HG03280 (cell line): Measurements from ENCODE around the gene FBXO30.
A peak's percentile ranks its signal among the peaks of the same experiment; 100 is the strongest.

Source experiments
- ATAC-seq: cut with Tn5 transposase; IDR thresholded peaks from one replicate; pipeline ENCODE4 v1.9.1; 2021; ENCODE audit warnings: mild to moderate bottlenecking, moderate library complexity; ENCODE audit not compliant: unreplicated experiment

Gene FBXO30, protein sequence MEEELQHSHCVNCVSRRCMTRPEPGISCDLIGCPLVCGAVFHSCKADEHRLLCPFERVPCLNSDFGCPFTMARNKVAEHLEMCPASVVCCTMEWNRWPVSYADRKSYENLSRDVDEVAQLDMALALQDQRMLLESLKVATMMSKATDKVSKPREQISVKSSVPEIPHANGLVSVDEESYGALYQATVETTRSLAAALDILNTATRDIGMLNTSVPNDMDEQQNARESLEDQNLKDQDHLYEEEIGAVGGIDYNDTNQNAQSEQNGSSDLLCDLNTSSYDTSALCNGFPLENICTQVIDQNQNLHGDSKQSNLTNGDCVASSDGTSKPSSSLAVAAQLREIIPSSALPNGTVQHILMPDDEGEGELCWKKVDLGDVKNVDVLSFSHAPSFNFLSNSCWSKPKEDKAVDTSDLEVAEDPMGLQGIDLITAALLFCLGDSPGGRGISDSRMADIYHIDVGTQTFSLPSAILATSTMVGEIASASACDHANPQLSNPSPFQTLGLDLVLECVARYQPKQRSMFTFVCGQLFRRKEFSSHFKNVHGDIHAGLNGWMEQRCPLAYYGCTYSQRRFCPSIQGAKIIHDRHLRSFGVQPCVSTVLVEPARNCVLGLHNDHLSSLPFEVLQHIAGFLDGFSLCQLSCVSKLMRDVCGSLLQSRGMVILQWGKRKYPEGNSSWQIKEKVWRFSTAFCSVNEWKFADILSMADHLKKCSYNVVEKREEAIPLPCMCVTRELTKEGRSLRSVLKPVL

DNA sequence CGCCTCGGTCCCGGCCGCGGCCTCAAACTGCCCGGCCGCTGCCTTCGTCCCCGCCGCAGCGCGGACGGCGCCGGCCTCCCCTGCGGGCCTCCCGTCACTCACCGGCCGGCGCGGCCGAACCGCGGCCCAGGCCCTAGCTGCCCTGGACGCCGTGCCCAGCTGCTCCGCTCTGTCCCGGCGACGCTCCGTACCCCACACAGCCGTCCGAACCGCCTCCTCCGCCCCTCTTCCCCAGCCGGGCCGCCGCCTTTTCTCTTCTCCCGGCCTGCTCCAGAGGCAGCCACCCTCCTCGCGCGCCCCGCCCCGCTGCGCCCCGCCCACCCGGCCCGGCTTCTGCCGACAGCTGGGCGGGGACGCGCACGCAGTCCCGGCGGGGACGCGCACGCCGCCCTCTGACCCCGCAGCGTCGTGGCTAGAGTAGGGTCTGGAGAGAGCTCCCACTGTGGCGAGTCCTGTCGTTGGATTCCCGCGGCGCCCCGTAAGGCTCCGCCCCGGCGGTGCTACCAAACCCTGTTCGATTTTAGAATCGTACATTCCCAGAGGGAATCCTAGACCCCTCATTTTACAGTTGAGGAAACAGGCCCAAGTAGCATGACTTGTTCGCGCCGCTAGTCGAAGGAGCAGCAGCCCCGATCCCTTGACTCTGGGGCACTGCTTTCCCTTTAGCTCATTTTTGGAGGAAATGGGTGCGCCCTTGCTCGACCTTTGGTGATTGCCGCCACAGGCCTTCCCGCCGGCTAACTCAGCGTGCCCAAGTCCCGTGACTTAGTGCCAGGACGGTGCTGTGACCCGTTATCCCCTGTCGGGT is at the start of gene FBXO30:
Gene FBXO30, minus strand, starts transcription at position 295 of the 808 bp plus-strand sequence. CDS start 8,390 bp downstream, outside the sequence.
- ATAC-seq = peak; percentile 81

DNA sequence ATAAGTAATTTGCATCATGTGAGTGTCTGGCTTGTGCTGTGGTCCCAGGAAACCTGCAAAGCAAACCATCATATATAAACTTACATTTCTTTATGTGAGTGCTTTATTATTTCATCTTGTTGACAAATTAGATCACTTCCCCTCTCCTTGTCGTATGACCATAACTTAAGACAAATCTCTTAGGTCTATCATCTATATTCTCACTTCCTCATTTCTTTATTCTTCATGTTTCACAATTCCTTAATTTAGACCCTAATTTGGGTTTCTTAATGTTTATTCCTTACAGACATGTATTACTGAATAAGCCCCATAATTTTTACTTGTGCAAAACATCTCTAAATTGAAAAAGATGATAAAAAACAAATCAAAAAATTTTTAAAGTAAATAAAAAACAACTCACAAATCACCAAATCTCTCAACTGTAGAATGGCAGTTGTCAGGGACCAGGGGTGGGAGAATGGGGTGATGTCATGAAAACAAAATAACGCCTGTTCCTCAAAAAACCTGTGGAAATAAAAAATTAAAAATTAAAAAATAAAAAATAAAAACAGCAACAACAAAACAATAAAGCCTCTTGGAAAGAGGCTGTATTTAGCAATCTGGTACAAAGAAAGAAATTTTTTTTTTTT is 49.5 kb upstream of the FBXO30 start:
- peak; percentile 38 for ATAC-seq

DNA sequence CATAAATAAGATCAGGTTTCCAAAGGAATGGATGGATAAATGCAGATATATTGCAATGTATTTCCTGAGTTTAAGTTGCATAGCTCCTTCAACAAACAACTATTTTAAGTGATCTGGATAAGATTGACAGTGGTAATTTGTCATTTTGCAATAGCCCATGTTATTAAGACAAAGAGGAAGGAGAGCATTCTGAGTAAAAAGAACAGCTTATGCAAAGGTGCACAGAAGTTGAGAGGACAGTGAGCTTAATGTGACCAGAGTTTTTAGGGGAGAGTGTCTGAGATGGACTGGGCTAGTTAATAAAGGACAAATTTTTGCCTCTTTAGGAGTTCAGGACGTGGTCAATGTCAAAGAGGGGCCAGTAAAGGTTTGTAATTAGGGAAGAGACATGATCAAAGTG is 48.8 kb upstream of the FBXO30 start:
- no peak for ATAC-seq

DNA sequence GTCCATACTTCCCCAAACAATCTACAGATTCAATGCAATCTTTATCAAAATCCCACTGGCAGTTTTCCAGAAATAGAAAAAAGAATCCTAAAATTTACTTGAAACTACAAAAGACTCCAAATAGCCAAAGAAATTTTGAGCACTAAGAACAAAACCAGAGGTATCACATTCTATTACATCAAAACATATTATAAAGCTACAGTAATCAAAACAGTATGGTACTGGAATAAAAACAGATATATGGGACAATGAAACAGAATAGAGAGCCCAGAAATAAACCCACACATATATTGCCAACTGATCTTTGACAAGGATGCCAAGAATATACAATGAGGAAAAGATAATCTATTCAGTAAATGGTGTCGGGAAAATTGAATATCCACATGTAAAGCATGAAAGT is 46.0 kb upstream of the FBXO30 start:
- no peak for ATAC-seq

DNA sequence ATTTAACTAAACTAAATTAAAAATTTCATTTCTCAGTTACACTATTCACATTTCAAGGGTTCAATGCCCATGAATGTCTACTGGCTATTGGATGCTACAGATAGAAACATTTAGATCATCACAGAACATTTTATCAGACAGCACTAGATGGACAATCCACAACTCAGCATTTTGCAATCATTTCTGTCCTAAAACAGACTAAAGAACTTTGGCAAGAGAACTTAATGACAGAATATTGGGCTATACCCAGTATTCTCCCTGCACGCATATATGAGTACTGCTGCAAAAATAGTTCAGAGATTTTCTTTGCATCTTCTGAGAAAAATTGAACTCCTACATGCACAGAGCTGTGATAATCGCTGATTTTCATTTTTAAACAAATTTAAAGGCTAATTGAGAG is 36.1 kb upstream of the FBXO30 start:
- ATAC-seq = no peak

DNA sequence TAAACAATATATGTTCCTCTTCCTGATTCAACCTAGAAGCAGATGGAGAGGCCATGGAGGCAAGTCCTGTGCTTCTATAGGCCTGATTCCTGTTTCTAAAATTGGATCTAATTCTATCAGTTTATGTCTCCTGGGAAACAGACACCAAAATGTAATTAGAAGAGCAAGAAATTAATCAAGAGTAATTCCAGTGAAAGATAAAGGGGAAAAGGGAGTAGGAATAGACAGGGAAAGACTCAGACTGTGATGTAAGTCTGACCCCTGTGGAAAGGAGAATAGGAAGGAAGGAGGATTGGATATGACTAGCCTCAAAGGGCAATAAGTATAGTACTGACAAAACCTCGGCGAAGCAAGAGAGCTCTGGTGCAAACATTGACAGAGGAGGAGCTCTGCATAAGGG is 33.9 kb upstream of the FBXO30 start:
- ATAC-seq = no peak

DNA sequence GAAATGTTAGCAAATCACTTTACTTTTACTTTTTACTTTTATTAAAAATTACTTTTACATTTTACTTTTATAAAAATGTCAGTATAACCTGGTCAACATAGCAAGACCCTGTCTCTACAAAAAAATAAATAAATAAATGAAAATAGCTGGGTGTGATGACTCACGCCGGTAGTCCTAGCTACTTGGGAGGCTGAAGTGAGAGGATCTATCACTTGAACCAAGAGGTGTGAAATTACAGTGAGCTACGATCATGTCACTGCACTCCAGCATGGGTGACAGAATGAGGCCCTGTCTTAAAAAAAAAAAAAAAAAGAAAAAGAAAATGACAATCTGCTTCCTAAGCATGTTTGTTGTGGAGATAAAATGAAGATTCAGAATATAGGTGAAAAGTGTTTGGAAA is 31.0 kb upstream of the FBXO30 start:
- ATAC-seq = no peak

DNA sequence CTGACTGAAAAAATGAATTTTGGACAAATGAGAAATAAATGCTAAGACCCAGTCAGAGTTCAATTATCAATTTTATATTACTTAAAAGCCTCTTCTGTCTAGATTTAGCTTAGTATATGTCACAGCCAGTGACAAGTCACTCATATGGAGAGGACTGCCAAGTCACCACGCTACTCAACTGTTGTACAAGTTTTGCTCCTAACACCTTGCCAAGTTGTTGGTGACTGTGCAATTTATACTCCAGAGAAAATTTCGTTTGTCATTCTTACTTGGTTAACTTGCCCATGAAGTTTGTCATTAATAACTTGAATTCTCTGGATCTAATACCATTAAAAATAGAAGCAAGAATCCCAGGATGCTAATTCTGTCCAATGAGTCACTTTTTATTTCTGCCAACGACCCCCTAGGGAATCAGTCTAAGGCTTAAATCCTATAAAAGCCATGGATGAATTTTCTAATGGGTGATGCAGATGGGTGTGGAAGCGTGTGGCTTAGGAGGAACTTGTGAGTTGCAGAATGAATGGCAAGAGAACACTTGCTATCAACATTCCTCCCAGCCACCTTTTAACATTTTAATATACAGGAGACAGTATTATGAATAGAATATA is 30.4 kb upstream of the FBXO30 start:
- no peak for ATAC-seq

DNA sequence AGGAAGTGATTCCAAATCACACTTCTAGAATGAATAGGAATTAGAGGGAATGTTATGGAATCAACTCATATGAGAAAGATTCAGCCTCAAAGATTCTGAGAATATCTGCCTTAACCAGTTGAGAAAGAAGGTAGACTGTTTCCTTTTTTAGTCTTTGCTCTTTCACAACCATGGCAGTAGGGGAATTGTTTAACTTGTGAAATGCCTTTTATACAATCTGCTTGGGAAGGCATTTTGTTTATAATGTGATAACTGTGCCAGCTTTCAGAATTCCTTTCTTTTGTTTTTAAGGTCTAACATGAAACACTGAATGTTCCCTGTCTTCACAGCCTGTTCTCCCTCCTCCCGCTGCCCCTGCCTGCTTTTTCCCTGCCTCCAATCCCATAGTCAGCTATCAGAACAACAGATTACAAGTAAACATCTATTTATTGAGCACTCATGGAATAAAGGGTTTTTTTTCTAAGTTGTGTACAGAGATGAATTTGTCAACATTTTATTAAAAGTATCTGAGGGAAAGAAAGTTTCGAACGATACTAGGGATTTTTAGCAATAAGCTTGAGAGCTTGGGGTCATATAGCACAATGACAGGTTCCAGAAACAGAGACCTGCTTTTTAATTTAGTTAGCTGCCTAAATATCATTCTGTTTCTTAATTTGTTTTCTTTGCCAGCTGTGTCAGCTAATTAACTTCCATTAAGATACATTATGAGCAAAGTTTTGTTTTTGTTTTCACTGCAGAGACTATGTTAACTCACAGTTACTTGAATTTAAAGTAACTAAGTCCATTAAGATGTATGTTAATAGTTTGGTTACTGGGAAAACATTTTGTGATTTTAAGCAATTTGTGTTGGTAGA is 28.3 kb upstream of the FBXO30 start:
- ATAC-seq = no peak

DNA sequence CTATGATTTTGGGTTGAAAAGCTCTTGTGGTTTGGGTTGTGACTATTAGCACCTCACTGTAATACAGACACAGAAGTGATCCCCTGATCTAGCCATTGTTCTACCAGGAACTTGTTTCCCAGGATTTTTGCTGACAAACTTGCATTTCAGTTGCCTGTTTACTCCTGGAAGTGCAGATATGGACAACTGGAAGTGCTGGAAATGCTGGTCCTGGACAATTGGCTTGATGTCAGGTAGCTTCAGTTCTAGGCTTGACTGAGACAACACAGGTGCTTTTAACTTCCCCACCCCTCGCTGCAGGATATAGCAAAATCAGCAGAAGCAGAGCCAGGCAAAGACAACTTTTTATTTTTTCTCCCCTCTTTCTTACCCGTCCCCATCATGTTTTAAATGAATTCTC is 27.1 kb upstream of the FBXO30 start:
- no peak for ATAC-seq

DNA sequence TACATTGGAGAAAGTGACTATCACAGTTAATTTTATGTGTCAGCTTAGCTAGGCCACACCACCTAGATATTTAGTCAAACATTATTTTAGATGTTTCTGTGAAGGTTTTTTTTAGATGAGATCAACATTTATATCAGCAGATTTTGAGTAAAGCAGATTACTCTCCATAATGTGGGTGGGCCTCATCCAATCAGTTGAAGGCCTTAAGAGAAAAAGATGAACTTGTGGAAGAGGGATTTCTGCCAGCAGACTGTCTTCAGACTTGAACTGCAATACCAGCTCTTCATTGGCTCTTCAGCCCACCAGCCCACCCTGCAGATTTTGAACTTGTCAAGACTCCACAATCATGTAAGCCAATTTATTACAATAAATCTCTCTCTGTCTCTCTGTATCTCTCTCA is 25.1 kb upstream of the FBXO30 start:
- no peak for ATAC-seq

DNA sequence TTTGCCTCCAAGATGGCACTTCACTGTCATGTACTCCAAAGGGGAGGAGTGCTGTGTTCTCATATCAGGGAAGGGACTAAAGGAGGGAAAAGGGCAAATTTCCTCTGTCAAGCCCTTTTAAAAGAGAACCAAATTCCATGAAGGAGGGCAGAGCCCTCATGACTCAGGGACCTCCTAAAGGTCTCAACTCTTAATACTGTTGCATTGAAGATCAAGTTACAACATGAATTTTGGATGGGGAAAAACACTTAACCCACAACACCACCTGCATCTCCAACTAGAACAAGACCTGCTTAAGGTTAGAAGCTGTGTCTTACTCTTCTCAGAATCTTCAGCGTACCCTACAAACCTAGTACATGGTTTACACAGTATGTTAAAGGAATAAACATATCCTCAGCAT is 23.7 kb upstream of the FBXO30 start:
- ATAC-seq = no peak

DNA sequence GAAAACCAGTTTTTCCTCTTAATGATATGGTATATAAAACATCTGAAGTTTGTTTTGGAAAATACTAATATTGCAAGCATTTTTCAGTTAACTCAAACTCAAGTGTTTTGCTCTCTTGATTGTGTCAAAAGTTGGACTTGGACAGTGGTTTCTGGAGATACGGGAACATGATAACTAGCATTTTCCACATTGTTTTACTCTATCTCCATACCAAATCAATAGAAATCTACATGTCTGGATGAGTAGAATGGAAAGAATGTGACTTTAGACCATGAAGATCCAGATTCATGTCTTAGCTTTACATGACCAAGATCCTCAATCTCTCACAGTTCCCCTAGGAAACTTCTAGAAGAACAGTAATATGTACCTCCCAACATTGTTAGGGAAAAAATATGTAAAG is 22.2 kb upstream of the FBXO30 start:
- no peak for ATAC-seq

DNA sequence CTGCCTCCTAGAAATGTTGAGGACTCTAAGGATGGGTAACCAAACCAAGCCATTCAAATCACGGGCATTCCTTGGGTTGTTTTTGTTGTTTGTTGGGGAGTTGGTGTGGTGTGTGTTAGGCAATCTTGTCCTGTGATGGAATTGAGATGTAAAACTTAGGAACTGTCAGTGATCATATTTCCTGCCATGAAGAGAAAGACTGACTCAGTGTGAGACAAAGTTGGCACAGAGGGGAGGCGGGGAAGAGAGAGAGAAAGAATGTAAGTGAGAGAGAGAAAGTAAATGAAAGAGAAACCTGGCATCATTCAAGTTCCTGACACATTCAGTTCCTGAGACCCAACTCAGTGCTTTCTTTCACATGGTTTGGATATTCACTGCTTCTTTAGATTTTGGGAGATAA is 21.6 kb upstream of the FBXO30 start:
- ATAC-seq = no peak

DNA sequence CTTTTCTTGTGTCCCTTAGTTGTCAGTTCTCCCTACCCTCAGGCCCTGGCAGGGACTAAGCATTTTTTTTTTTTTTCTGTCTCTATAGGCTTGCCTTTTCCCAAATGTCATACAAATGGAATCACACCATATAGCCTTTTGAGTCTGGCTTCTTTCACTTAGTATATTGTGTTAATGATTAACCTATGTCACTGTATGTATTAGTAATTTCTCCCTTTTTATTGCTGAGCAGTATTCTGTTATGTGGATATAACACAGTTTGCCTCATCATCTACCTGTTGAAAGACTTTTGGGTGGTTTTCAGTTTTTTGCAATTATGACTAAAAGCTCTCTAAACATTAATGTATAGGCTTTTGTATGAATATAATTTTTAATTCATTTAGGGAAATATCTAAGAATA is 16.0 kb upstream of the FBXO30 start:
- no peak for ATAC-seq

DNA sequence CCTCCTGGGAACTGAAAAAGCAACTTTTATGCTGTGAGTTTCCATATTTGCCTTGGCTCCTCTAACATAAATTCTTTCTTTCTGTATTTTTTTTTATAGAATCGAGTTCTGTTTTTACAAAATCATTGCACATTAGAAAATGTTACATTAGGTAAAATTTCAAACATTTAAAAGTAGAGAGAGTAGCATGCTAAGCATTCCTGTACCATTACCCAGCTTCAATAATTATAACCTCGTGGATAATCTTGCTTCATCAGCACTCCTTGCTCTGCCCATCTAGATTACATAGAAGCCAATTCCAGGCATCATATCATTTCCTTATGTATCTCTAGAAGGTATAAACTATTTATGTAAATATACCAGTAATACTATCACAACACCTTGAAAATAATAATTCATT is 15.4 kb upstream of the FBXO30 start:
- no peak for ATAC-seq

DNA sequence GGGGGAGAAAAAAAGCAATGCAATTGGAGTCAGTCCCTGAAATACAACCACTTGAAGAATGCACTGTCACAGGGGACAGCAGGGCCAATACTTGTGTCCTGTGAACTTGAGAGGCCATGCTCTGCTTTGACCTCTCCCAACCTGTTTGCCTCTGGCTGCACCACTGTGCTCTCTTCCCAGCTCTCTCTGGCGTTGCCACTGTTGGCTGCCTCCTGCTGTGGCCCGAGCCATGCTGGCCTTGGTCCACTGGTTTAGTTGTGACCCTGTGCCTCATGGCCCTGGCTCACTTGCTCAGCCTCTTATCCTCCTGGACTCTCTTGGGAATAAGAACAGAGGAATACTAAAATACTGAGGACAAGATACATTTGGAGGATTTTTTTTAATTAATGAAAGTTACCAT is 14.5 kb upstream of the FBXO30 start:
- no peak for ATAC-seq

DNA sequence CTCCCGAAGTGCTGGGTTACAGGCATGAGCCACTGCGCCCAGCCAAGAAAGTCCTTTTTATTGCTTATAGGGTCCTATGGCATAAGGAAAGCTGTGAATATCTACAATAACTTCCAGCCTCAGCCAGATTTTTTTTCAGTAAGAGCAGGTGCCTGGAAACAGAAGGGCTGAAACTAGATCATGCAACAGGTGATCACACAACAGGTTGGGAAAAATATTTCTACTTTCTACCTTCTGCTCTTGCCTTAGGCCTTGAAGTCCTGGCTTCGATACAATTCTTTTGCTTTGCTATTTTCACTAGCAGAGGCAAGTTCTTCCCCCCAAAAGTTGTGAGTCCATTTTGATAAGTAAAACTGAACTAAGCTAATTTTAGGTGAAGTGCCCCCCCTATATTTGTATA is 9.7 kb upstream of the FBXO30 start:
- ATAC-seq = no peak

DNA sequence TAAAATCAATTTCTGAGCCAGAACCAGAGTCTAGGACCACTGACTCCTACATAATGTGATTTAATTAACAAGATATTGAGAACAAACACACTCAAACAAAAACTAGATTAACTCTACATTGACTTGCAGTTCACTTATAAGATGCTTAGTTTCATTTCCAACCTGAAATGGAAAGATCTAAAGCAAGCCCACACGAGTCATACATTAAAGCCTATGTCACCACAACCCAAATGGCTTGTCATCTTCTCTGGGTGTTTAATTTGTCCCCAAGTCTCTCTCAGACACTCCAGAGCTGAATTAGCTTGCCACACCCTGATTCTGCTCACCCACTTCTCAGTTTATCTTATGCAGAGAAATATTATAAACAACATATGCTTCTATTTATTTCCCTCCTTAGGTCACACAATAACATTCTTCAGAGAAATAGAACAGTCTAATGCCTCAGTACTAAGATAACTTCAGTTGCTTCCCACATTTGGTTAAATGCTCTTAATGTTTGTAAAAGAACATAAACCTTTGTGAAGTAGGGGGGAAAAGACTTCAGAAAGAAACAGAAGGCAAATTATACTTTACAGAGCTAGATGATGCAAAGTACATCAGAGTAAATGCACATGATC is 8.8 kb upstream of the FBXO30 start:
- ATAC-seq = no peak
